Prostate gland (tissue), 2 donors: ENCODE results near the gene NOTUM. TPM values are rescaled to one million over a fixed set of nuclear protein-coding genes. Genes with fewer than 3 reads are reported as not detected.
"Not testable (repeated sequence)": the region's sequence is repeated elsewhere in the genome, so short reads cannot be mapped to it uniquely, and the experiment has no call there.

Source experiments
- DNase-seq: peaks from one replicate; pipeline ENCODE4 v3.0.0-alpha.2; 2019; ENCODE audit warnings: low spot score
- H3K27ac ChIP-seq, 2 donors: fragments of 200-600 bp; sonication (generic); 2 replicates each; pipeline ENCODE4 v1.5.1; 2017 to 2019
- H3K27me3 ChIP-seq: fragments of 200-600 bp; sonication (generic); replicated peaks from 2 replicates; pipeline ENCODE4 v1.5.1; 2019; ENCODE audit not compliant: insufficient read depth
- H3K36me3 ChIP-seq, 2 donors: fragments of 200-600 bp; sonication (generic); 1 replicate in 1 of 2; 2 replicates in 1 of 2; pipeline versions ENCODE4 v1.5.1 to v1.8.1; 2017 to 2019
- H3K4me1 ChIP-seq: fragments of 200-600 bp; sonication (generic); replicated peaks from 2 replicates; pipeline ENCODE4 v1.5.1; 2019
- H3K4me3 ChIP-seq, 2 donors: fragments of 200-600 bp; sonication (generic); 2 replicates each; pipeline ENCODE4 v1.5.1; 2017 to 2019
- H3K9me3 ChIP-seq: fragments of 200-600 bp; sonication (generic); 2 replicates; pipeline ENCODE4 v1.5.1; 2017
- CTCF ChIP-seq, 4 experiments: fragments of 200-600 bp in 2 of 4; fragments of 450-650 bp in 2 of 4; sonication (generic) in 2 of 4; IDR thresholded peaks; 1 replicate in 3 of 4; 2 replicates in 1 of 4; pipeline ENCODE4 v1.5.1; 2016 to 2019; ENCODE audit warnings: antibody characterized with exemption in 4 of 4, mild to moderate bottlenecking in 2 of 4, moderate library complexity in 2 of 4
- POLR2A ChIP-seq: fragments of 450-650 bp; IDR thresholded peaks from one replicate; pipeline ENCODE4 v1.6.1; 2016; ENCODE audit warnings: antibody characterized with exemption, mild to moderate bottlenecking
- POLR2AphosphoS5 ChIP-seq: sonication (generic); formaldehyde crosslinking; IDR thresholded peaks from one replicate; pipeline ENCODE4 v1.6.1; 2017; ENCODE audit warnings: antibody characterized with exemption
- WGBS: methylation state at CpG from one replicate; pipeline ENCODE4 v1.1.5; 2018; 5-methylcytosine and 5-hydroxymethylcytosine counted together
- intact Hi-C: fragments of 100-400 bp; cut with DNase I; formaldehyde crosslinking; loops from one replicate; pipeline ENCODE4 v1.14.2; 2022
- total RNA-seq, 2 donors: library from RNA; depleted of rRNA; stranded (reverse); fragments of >200 nt; gene quantifications; one replicate each; pipeline ENCODE4 v1.1.0, GENCODE V29; 2016

Gene NOTUM
- total RNA-seq, 2 donors from 2014 or later = 0.50 to 8.3 TPM

GRCh38 chr17:81956607-81957589 is 4.1 kb downstream of the NOTUM start:
- H3K27ac ChIP-seq = no peak overlapping the region
- no peak for TF ChIP-seq POLR2AphosphoS5
- no peak for TF ChIP-seq CTCF (IDR thresholded peaks at IDR 0.05)
- TF ChIP-seq POLR2A = no peak
- H3K9me3 ChIP-seq = no peaks in the 10 kb centered on the region
- no peak for DNase-seq
- H3K36me3 ChIP-seq = no peaks in the 10 kb centered on the region
- WGBS = 89% methylated on average over 26 of the region's 45 CpGs
- no peak overlapping the region for H3K4me3 ChIP-seq
- intact Hi-C loops = no loop called here
- H3K4me1 ChIP-seq = peaks cover 2% of the 10 kb centered on the region
- H3K27me3 ChIP-seq = peaks cover 8% of the 10 kb centered on the region

GRCh38 chr17:81955756-81956544 is 5.0 kb downstream of the NOTUM start:
- Histone ChIP-seq H3K27ac (no peak overlapping the region), H3K27me3 (peaks cover 8% of the 10 kb centered on the region), H3K9me3 (no peaks in the 10 kb centered on the region), H3K36me3 (no peaks in the 10 kb centered on the region), H3K4me1 (peaks cover 2% of the 10 kb centered on the region), H3K4me3 (no peak overlapping the region)
- DNase-seq = no peak
- TF ChIP-seq POLR2A (no peak), POLR2AphosphoS5 (no peak), CTCF (IDR thresholded peaks at IDR 0.05) (no peak)
- intact Hi-C loops = no loop called here
- 83% methylated on average over 12 of the region's 13 CpGs for WGBS

- Histone ChIP-seq H3K36me3 (no peaks in the 10 kb centered on the region), H3K4me3 (no peak overlapping the region), H3K27ac (no peak overlapping the region), H3K9me3 (no peaks in the 10 kb centered on the region), H3K4me1 (peaks cover 2% of the 10 kb centered on the region), H3K27me3 (peaks cover 4% of the 10 kb centered on the region)
- DNase-seq = no peak
- intact Hi-C loops = no loop called here
- WGBS = 89% methylated on average over 25 of the region's 26 CpGs
- TF ChIP-seq CTCF (IDR thresholded peaks at IDR 0.05) (no peak), POLR2A (no peak), POLR2AphosphoS5 (no peak)
Observed at GRCh38 chr17:81955058-81955681, 5.8 kb downstream of the NOTUM start.

- Histone ChIP-seq H3K4me1 (no peaks in the 10 kb centered on the region), H3K27ac (no peak overlapping the region), H3K27me3 (peaks cover 2% of the 10 kb centered on the region), H3K36me3 (no peaks in the 10 kb centered on the region), H3K4me3 (no peak overlapping the region), H3K9me3 (no peaks in the 10 kb centered on the region)
- TF ChIP-seq POLR2A = no peak
- intact Hi-C loops = no loop called here
- no peak for DNase-seq
- WGBS = 88% methylated on average over 19 of the region's 19 CpGs
Observed at GRCh38 chr17:81954131-81955057, 6.6 kb downstream of the NOTUM start.

GRCh38 chr17:81953443-81953842 is 7.5 kb downstream of the NOTUM start:
- H3K27me3 ChIP-seq, H3K9me3 ChIP-seq, DNase-seq, H3K27ac ChIP-seq, H3K4me3 ChIP-seq, intact Hi-C loops, H3K4me1 ChIP-seq, H3K36me3 ChIP-seq: not testable (repeated sequence)
- 77% methylated on average over 5 of the region's 5 CpGs for WGBS
